Iris pigment epithelial cell (primary cell): Measurements from ENCODE around the gene SLC16A3.

Experiments used
- DNase-seq: peaks from one replicate; pipeline ENCODE4 v3.0.0-alpha.2; 2011; ENCODE audit warnings: low read depth

SLC16A3 gene

GRCh38 chr17:82269138-82269881, 40.5 kb downstream of the SLC16A3 start:
- DNase-seq = no peak

GRCh38 chr17:82269882-82270500, 41.1 kb downstream of the SLC16A3 start:
- no peak for DNase-seq

- no peak for DNase-seq
These were observed 41.8 kb downstream of the SLC16A3 start for GRCh38 chr17:82270651-82271050.

- no peak for DNase-seq
These were observed 42.6 kb downstream of the SLC16A3 start for GRCh38 chr17:82271401-82271800.

GRCh38 chr17:82272495-82273326, 43.9 kb downstream of the SLC16A3 start:
- no peak for DNase-seq

GRCh38 chr17:82273327-82274133, 44.7 kb downstream of the SLC16A3 start, which contains the start of gene CSNK1D:
TSS of gene CSNK1D (minus strand) at chr17:82273700. CDS start at chr17:82273381, 319 bp downstream.
- DNase-seq = peak; percentile 80

GRCh38 chr17:82274134-82275020, 45.5 kb downstream of the SLC16A3 start:
- no peak for DNase-seq

DNA sequence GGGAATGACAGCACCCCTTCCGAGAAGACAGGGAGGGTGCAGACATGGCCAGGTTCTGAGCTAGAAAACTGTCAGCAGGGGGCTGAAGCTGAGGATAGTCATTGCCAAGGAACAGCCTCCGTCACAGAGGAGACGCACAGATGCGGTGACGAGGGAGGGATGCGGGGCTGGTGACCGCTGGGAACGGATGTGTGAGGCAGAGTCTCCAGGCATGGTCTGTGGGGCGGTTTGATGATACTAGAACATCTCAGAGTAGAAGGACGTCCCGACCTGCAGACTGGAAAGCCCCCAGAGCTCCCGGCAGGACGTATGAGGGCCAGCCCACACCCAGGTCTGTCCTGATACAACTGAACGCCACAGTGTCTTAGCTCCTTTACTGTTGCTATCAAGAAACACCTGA, 46.5 kb downstream of the SLC16A3 start:
- no peak for DNase-seq

- no peak for DNase-seq
These were observed 48.1 kb downstream of the SLC16A3 start for GRCh38 chr17:82276938-82277337.

DNA sequence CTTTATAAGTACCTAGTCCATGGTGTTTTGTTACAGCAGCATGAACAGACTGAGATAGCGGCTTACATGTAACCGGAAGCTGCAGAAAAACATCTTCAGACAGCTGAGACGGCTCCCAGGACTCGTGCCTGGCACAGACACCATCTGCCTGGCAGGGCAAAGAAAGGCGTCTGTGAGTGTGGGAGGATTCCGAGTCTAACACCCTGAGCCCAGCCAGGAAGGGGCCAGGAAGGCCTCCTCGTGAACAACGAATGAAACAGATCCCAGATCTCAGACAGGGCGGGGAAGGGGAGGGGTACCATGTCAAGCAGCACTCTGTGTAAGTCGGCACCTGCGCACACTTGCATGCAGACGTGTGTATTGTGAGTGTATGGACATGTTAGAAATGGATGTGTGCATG, 49.0 kb downstream of the SLC16A3 start:
- no peak for DNase-seq

GRCh38 chr17:82278308-82278707, 49.5 kb downstream of the SLC16A3 start:
- no peak for DNase-seq

GRCh38 chr17:82278786-82279391, 50.0 kb downstream of the SLC16A3 start:
- DNase-seq = no peak

DNA sequence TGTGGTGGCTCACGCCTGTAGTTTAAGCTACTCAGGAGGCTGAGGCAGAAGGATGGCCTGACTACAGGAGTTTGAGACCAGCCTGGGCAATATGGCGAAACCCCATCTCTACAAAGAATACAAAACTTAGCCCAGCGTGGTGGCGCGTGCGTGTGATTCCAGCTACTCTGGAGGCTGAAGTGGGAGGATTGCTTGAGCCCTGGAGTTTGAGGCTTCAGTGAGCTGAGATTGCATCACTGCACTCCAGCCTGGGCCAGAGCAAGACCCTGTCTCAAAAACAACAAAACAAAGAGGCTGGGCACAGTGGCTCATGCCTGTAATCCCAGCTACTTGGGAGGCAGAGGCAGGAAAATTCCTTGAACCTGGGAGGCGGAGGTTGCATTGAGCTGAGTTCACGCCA, 51.7 kb downstream of the SLC16A3 start:
- DNase-seq = no peak

DNA sequence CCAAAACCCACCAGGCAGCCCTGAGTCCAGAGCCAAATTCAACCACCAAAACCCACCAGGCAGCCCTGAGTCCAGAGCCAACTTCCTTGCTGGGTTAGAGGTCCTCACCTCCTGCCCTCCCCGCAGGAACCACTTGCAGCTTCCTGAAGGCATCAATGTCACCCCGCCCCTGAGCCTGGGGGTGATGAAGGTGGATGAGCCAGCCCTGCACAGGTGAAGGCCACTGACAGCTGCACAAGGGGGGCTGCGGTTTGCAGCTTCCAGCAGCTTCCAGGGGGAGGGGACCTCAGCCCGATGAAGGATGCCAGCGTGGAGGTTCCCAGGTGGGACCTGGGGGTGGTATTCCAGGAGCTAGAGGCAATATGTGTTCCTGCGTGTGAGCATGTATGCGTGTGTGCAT, 52.2 kb downstream of the SLC16A3 start:
- DNase-seq = no peak

DNA sequence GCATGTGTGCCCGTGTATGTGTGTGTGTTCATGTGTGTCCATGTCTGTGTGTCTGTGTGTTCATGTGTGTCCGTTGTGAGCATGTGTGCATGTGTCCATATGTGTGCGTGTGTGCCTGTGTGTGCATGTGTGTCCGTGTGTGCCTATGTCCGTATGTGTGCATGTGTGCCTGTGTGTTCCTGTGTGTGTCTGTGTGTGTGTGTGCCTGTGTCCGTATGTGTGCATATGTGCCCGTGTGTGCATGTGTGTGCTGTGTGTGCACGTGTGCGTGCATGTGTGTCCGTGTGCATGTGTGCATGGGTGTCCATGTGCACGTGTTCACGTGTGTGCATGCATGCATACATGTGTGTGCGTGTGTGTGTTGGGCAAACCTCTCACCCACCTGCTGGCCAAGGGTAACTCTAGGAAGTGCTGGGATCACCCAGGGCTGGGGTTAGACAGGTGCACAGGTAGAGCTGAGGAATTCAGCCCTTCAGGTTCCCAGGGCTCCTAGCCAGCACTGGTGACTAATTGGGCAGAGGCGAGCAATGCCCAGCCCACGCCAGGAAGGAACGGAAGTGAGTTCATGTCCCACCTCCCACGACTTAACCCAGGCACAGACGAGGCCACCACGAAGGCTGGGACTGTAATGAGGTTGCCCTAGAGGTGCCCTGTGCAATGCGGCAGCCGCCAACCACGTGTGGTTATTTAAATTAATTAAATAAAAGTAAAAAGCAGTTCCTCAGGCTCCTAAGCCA, 52.8 kb downstream of the SLC16A3 start:
- peak; percentile 37 for DNase-seq

GRCh38 chr17:82282239-82283207, 53.7 kb downstream of the SLC16A3 start:
- DNase-seq = no peak

GRCh38 chr17:82283208-82283749, 54.4 kb downstream of the SLC16A3 start:
- peak; percentile 85 for DNase-seq

DNA sequence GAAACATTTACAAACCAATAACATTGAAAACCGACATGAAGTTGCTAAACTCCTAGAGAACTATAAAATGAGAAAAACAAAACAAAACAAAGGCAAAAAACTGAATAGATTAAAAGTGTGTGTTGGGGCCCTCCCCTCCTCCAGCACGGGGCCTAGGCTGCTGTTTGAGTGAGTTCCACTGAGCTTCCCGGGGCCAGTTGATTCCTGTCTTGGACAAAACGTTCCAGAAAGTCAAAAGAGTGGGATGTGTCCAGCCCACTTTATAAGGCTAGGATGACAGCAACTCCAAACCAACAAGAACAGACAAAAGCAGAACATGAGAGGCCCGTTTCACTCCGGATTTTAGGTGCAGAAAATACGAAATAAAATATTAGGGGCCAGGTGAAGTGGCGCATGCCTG, 56.3 kb downstream of the SLC16A3 start:
- no peak for DNase-seq
